Tibial nerve (tissue), 4 donors: ENCODE data around the gene CD2AP. TPM values are rescaled to one million over a fixed set of nuclear protein-coding genes. Genes with fewer than 3 reads are reported as not detected.
"Not testable (repeated sequence)": the region's sequence is repeated elsewhere in the genome, so short reads cannot be mapped to it uniquely, and the experiment has no call there.

Experiments
- DNase-seq, 2 donors: peaks; one replicate each; pipeline ENCODE4 v3.0.0-alpha.2; 2019; ENCODE audit warnings: low spot score in 2 of 2
- H3K27ac ChIP-seq, 4 donors: fragments of 200-600 bp; sonication (generic) in 3 of 4; one replicate each; pipeline ENCODE4 v1.5.1; 2017 to 2019; ENCODE audit warnings: mild to moderate bottlenecking in 1 of 4
- H3K27me3 ChIP-seq, 2 donors: fragments of 200-600 bp; sonication (generic) in 1 of 2; one replicate each; pipeline versions ENCODE4 v1.5.1 to v1.6.0; 2017 to 2019
- H3K36me3 ChIP-seq, 3 donors: fragments of 200-600 bp; sonication (generic); one replicate each; pipeline ENCODE4 v1.5.1; 2018 to 2019
- H3K4me1 ChIP-seq, 4 donors: fragments of 200-600 bp; sonication (generic) in 3 of 4; one replicate each; pipeline ENCODE4 v1.5.1; 2017 to 2019
- H3K4me3 ChIP-seq, 4 donors: fragments of 200-600 bp; sonication (generic) in 3 of 4; one replicate each; pipeline ENCODE4 v1.5.1; 2017 to 2019; ENCODE audit warnings: mild to moderate bottlenecking in 1 of 4, moderate library complexity in 1 of 4
- H3K9me3 ChIP-seq, 4 donors: fragments of 200-600 bp; sonication (generic) in 3 of 4; one replicate each; pipeline ENCODE4 v1.5.1; 2017 to 2019
- EP300 ChIP-seq, 2 donors: sonication (generic); formaldehyde crosslinking; IDR thresholded peaks; one replicate each; pipeline ENCODE4 v1.6.1; 2017; ENCODE audit warnings: antibody characterized with exemption in 2 of 2, mild to moderate bottlenecking in 1 of 2
- POLR2A ChIP-seq, 2 donors: fragments of 450-650 bp; IDR thresholded peaks; one replicate each; pipeline ENCODE4 v1.6.1; 2017; ENCODE audit warnings: antibody characterized with exemption in 2 of 2, mild to moderate bottlenecking in 2 of 2, moderate library complexity in 2 of 2
- WGBS, 2 donors: methylation state at CpG; one replicate each; pipeline ENCODE4 v1.1.5; 2018; 5-methylcytosine and 5-hydroxymethylcytosine counted together
- total RNA-seq, 4 donors: library from RNA; depleted of rRNA; stranded (reverse); fragments of >200 nt; gene quantifications; one replicate each; pipeline ENCODE4 v1.1.0, GENCODE V29; 2016
- TF ChIP-seq, protein P1 (sequence below), 5 experiments: fragments of 200-600 bp in 3 of 5; fragments of 450-650 bp in 2 of 5; sonication (generic) in 3 of 5; IDR thresholded peaks; one replicate each; pipeline ENCODE4 v1.5.1; 2016 to 2019; ENCODE audit warnings: antibody characterized with exemption in 5 of 5, mild to moderate bottlenecking in 3 of 5, moderate library complexity in 2 of 5

The CD2AP gene
- total RNA-seq, 4 donors from 2014 or later = 18.4 to 32.1 (median 25.2) TPM

DNA sequence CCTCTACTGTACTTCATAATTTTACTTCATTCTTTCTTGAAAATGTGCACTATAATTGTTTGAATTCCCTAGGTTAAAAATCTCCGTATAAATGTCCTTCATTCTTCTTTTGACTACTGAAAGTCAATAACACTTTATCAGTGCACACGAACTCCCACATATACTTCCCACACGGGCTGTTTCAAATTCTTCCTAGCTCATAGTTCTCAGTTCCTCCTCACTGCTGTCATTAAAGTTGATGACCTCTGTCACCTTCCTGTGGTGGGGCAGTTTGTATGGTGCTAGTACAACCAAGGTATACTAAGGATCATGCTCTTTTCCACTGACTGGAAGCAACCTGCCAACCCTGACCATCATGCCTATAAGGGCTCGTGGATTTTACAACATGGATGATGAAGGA is 40.0 kb upstream of the CD2AP start:
- 58 to 62% methylated on average over 4 of the region's 4 CpGs for WGBS, 2 donors
- DNase-seq = no peak
- Histone ChIP-seq H3K4me3 (no peak overlapping the region), H3K27ac (no peak overlapping the region), H3K9me3 (no peaks in the 10 kb centered on the region), H3K36me3 (no peaks in the 10 kb centered on the region), H3K27me3 (no peaks in the 10 kb centered on the region), H3K4me1 (peaks cover 0 to 7% (median 0%) of the 10 kb centered on the region in 4 donors)
- TF ChIP-seq EP300 (IDR thresholded peaks at IDR 0.05) (no peak), POLR2A (IDR thresholded peaks at IDR 0.05) (no peak)
- TF ChIP-seq, protein P1, sequence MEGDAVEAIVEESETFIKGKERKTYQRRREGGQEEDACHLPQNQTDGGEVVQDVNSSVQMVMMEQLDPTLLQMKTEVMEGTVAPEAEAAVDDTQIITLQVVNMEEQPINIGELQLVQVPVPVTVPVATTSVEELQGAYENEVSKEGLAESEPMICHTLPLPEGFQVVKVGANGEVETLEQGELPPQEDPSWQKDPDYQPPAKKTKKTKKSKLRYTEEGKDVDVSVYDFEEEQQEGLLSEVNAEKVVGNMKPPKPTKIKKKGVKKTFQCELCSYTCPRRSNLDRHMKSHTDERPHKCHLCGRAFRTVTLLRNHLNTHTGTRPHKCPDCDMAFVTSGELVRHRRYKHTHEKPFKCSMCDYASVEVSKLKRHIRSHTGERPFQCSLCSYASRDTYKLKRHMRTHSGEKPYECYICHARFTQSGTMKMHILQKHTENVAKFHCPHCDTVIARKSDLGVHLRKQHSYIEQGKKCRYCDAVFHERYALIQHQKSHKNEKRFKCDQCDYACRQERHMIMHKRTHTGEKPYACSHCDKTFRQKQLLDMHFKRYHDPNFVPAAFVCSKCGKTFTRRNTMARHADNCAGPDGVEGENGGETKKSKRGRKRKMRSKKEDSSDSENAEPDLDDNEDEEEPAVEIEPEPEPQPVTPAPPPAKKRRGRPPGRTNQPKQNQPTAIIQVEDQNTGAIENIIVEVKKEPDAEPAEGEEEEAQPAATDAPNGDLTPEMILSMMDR (IDR thresholded peaks at IDR 0.05) = no peak

DNA sequence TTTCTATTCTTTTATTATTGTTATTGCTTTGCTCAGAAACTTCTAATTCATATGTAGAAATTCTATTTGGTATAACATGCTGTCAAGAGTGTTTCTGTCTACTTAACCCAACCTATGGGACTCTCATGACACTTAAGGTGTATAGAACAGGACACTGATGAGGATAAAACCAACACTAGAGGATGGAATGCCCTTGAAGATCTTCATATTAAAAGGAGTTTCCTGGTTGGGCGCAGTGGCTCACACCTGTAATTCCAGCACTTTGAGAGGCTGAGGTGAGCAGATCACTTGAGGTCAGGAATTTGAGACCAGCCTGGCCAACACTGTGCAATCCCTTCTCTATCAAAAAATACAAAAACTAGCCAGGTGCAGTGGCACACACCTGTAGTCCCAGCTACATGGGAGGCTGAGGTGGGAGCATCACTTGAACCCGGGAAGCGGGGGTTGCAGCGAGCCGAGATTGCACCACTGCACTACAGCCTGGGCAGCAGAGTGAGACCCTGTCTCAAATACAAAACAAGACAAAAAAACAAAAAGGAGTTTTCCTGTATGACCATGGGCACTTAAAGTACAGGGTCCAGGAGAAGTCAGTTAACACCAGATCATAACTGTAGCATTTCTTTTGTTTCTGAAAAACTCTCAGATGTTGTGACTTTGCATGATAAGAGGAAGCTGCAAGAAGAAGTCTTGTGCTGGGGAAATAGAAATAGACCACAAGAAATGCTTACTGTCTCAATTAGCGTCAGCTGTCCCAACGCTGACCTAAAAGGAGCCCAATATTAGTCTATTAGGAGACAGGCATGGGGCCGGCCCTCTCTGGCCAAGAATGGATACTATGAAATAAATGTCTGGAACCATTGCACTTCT is 38.9 kb upstream of the CD2AP start:
- no peak overlapping the region for H3K4me3 ChIP-seq
- TF ChIP-seq POLR2A (IDR thresholded peaks at IDR 0.05) = no peak
- TF ChIP-seq, protein P1 (IDR thresholded peaks at IDR 0.05) = no peak
- TF ChIP-seq EP300 (IDR thresholded peaks at IDR 0.05) = peak in 1 of 2 donors; percentile 61
- H3K27me3 ChIP-seq = no peaks in the 10 kb centered on the region
- H3K4me1 ChIP-seq = peaks cover 0 to 7% (median 0%) of the 10 kb centered on the region in 4 donors
- H3K36me3 ChIP-seq = no peaks in the 10 kb centered on the region
- no peaks in the 10 kb centered on the region for H3K9me3 ChIP-seq
- no peak overlapping the region for H3K27ac ChIP-seq
- peak; percentile 30 to 38 for DNase-seq
- 81 to 88% methylated on average over 8 of the region's 8 CpGs for WGBS, 2 donors

DNA sequence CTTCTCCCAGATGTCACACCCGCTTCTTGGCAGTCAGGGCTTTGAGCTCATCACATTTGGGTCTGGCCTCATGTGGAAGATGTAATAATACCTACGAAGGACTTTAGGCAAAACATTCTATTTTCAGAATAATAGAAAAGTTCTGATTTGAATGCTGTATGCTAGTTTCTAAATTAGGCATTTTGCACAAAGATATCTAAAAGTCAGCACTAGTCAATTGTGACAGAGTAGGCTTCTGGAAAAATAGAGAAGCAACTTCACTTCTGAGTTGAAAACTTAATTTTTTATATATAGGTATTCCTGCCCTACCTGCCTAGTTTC is 38.3 kb upstream of the CD2AP start:
- DNase-seq = no peak

DNA sequence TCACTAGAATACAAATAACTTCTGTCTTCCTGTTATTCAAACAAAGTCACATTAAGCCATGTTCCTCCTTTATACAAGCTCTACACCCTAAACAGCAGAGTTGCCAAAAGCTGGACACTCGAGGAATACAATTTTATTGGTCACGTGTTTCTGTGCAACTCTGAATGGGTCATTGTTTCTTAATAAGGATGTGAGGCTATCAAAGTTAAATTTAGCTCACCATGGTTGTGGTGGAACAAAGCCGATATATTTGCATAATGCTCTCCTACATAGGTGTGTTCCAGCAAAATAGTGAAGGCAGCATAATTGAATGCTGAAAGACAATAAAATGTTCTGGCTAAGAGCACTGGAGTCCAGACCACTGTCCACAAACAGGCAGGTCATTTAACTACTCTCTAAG is 36.9 kb upstream of the CD2AP start:
- Histone ChIP-seq H3K27ac (no peak overlapping the region), H3K4me1 (peaks cover 0 to 7% (median 0%) of the 10 kb centered on the region in 4 donors), H3K4me3 (no peak overlapping the region), H3K36me3 (no peaks in the 10 kb centered on the region), H3K27me3 (no peaks in the 10 kb centered on the region), H3K9me3 (no peaks in the 10 kb centered on the region)
- TF ChIP-seq EP300 (IDR thresholded peaks at IDR 0.05) (peak in 1 of 2 donors; percentile 25), POLR2A (IDR thresholded peaks at IDR 0.05) (no peak)
- TF ChIP-seq, protein P1 (IDR thresholded peaks at IDR 0.05) = no peak
- WGBS, 2 donors = 12 to 21% methylated on average over 3 of the region's 3 CpGs
- DNase-seq = peak in 1 of 2 donors; percentile 16

More for the DNA sequence above, 38.3 kb upstream of the CD2AP start:
- no peak overlapping the region for H3K4me3 ChIP-seq
- H3K4me1 ChIP-seq = peaks cover 0 to 7% (median 0%) of the 10 kb centered on the region in 4 donors
- H3K27ac ChIP-seq = no peak overlapping the region
- no peaks in the 10 kb centered on the region for H3K36me3 ChIP-seq
- no peaks in the 10 kb centered on the region for H3K27me3 ChIP-seq
- no peaks in the 10 kb centered on the region for H3K9me3 ChIP-seq
- WGBS, 2 donors = 64 to 68% methylated on average over 2 of the region's 2 CpGs
- TF ChIP-seq EP300 (IDR thresholded peaks at IDR 0.05) = no peak
- TF ChIP-seq, protein P1 (IDR thresholded peaks at IDR 0.05) = no peak
- TF ChIP-seq POLR2A (IDR thresholded peaks at IDR 0.05) = no peak

DNA sequence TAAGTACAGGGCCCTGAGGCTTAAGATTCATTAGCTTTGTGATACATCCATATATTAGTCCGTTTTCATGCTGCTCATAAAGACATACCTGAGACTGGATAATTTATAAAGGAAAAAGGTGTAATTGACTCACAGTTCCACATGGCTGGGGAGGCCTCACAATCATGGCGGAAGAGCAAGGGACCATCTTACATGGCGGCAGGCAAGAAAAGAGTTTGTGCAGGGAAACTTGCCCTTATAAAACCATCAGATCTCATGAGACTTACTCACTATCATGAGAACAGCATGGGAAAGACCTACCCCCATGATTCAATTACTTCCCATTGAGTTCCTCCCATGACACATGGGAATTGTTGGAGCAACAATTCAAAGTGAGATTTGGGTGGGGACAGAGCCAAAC is 32.6 kb upstream of the CD2AP start:
- not testable (repeated sequence) for H3K4me3 ChIP-seq, H3K27me3 ChIP-seq, H3K27ac ChIP-seq, DNase-seq, H3K9me3 ChIP-seq, H3K36me3 ChIP-seq, H3K4me1 ChIP-seq
- WGBS, 2 donors = 92 to 93% methylated on average over 3 of the region's 3 CpGs
